Neural cell (in vitro differentiated cells): Measurements from ENCODE around the gene DTNBP1. TPM values are rescaled to one million over a fixed set of nuclear protein-coding genes. Genes with fewer than 3 reads are reported as not detected.

Experiments used
- H2AFZ ChIP-seq: fragments of 200-600, 300-800 bp; sonication (generic), shearing (Covaris generic); 2 replicates; pipeline ENCODE4 v1.6.0; 2014; ENCODE audit warnings: low read depth, mild to moderate bottlenecking, antibody characterized with exemption, low read length, moderate library complexity
- H3F3A ChIP-seq: fragments of 200-600 bp; shearing (Covaris generic); 2 replicates; pipeline ENCODE4 v1.6.1; 2016; ENCODE audit warnings: mild to moderate bottlenecking, moderate library complexity, mixed read lengths, antibody characterized with exemption, low read length; ENCODE audit not compliant: insufficient read depth, poor library complexity, severe bottlenecking
- H3K27ac ChIP-seq: fragments of 200-600, 300-800 bp; sonication (generic), shearing (Covaris generic); 2 replicates; pipeline ENCODE4 v1.5.1; 2014; ENCODE audit warnings: mild to moderate bottlenecking, low read length, moderate library complexity
- H3K27me3 ChIP-seq: fragments of 300-800, 200-600 bp; sonication (generic), shearing (Covaris generic); 2 replicates; pipeline ENCODE4 v1.6.0; 2014; ENCODE audit warnings: mild to moderate bottlenecking, low read depth, low read length, moderate library complexity; ENCODE audit not compliant: insufficient read depth
- H3K36me3 ChIP-seq: fragments of 300-800, 200-600 bp; sonication (generic), shearing (Covaris generic); 2 replicates; pipeline ENCODE4 v1.5.1; 2014; ENCODE audit warnings: mild to moderate bottlenecking, antibody characterized with exemption, low read length, moderate library complexity; ENCODE audit not compliant: insufficient read depth
- H3K4me2 ChIP-seq: fragments of 300-800, 200-600 bp; sonication (generic), shearing (Covaris generic); 2 replicates; pipeline ENCODE4 v1.6.0; 2014; ENCODE audit warnings: mild to moderate bottlenecking, low read length
- H3K4me3 ChIP-seq: fragments of 300-800, 200-600 bp; sonication (generic), shearing (Covaris generic); 2 replicates; pipeline ENCODE4 v1.5.1; 2014; ENCODE audit warnings: mild to moderate bottlenecking, low read length, moderate library complexity
- H3K79me2 ChIP-seq: fragments of 200-600 bp; shearing (Covaris generic); replicated peaks from 2 replicates; pipeline ENCODE4 v1.6.0; 2014; ENCODE audit warnings: mild to moderate bottlenecking, low read length, moderate library complexity; ENCODE audit not compliant: insufficient read depth
- H3K9ac ChIP-seq: fragments of 300-800, 200-600 bp; sonication (generic), shearing (Covaris generic); 2 replicates; pipeline ENCODE4 v1.6.1; 2016; ENCODE audit warnings: mild to moderate bottlenecking, low read length, mixed read lengths
- H3K9me2 ChIP-seq: fragments of 200-600 bp; shearing (Covaris generic); 2 replicates; pipeline ENCODE4 v1.6.1; 2016; ENCODE audit warnings: mild to moderate bottlenecking, low read length, mixed read lengths; ENCODE audit not compliant: insufficient read depth
- H3K9me3 ChIP-seq: fragments of 200-600, 300-800 bp; sonication (generic), shearing (Covaris generic); 2 replicates; pipeline ENCODE4 v1.6.1; 2016; ENCODE audit warnings: mild to moderate bottlenecking, mixed run types, low read length, moderate library complexity, mixed read lengths
- H4K20me1 ChIP-seq: fragments of 200-600 bp; shearing (Covaris generic); 2 replicates; pipeline ENCODE4 v1.6.1; 2016; ENCODE audit warnings: mild to moderate bottlenecking, mixed run types; ENCODE audit not compliant: insufficient read depth
- CTCF ChIP-seq: fragments of 450-650 bp; IDR thresholded peaks from 2 replicates; pipeline ENCODE4 v1.5.1; 2014; ENCODE audit warnings: antibody characterized with exemption, mild to moderate bottlenecking, moderate library complexity; ENCODE audit not compliant: poor library complexity, severe bottlenecking
- EP300 ChIP-seq: fragments of 450-650 bp; conservative IDR thresholded peaks from 2 replicates; pipeline ENCODE4 v1.6.1; 2014; ENCODE audit warnings: antibody characterized with exemption, mild to moderate bottlenecking, moderate library complexity; ENCODE audit not compliant: poor library complexity, severe bottlenecking
- EZH2 ChIP-seq: fragments of 200-600, 300-800 bp; shearing (Covaris generic), sonication (generic); IDR thresholded peaks from 2 replicates; pipeline ENCODE4 v1.6.1; 2014; ENCODE audit warnings: antibody characterized with exemption, low read length, borderline replicate concordance, mild to moderate bottlenecking; ENCODE audit not compliant: insufficient read depth, poor library complexity, severe bottlenecking
- MXI1 ChIP-seq: fragments of 450-650 bp; conservative IDR thresholded peaks from 2 replicates; pipeline ENCODE4 v1.6.1; 2014; ENCODE audit warnings: antibody characterized with exemption, mild to moderate bottlenecking; ENCODE audit not compliant: poor library complexity, severe bottlenecking
- POLR2AphosphoS5 ChIP-seq: IDR thresholded peaks from 2 replicates; pipeline ENCODE4 v1.6.1; 2012
- RAD21 ChIP-seq: fragments of 450-650 bp; conservative IDR thresholded peaks from 2 replicates; pipeline ENCODE4 v1.6.1; 2014; ENCODE audit warnings: antibody characterized with exemption, mild to moderate bottlenecking, moderate library complexity
- REST ChIP-seq: IDR thresholded peaks from 2 replicates; pipeline ENCODE4 v1.6.1; 2012; ENCODE audit warnings: borderline replicate concordance
- SMC3 ChIP-seq: fragments of 450-650 bp; conservative IDR thresholded peaks from 2 replicates; pipeline ENCODE4 v1.6.1; 2014; ENCODE audit warnings: antibody characterized with exemption, mild to moderate bottlenecking, moderate library complexity; ENCODE audit not compliant: poor library complexity
- TAF1 ChIP-seq: IDR thresholded peaks from 2 replicates; pipeline ENCODE4 v1.6.1; 2012; ENCODE audit warnings: low read depth
- polyA plus RNA-seq: library from polyadenylated mRNA; depleted of rRNA; stranded (reverse); fragments of >200 nt; gene quantifications from 2 replicates; pipeline ENCODE4 v1.2.3, GENCODE V29; 2014

DTNBP1 gene
- polyA plus RNA-seq, 1 donor from 2014 or later: 22.6 TPM

- Histone ChIP-seq H3K9me2 (no peaks in the 10 kb centered on the region), H3K4me2 (no peak overlapping the region), H3K36me3 (no peaks in the 10 kb centered on the region), H3K27ac (no peak overlapping the region), H3K79me2 (no peaks in the 10 kb centered on the region), H2AFZ (no peak overlapping the region), H3K9ac (no peak overlapping the region), H3K27me3 (no peaks in the 10 kb centered on the region), H3K4me3 (no peak overlapping the region), H4K20me1 (no peaks in the 10 kb centered on the region), H3F3A (no peaks in the 10 kb centered on the region), H3K9me3 (no peaks in the 10 kb centered on the region)
- TF ChIP-seq REST: no peak
- TF ChIP-seq MXI1: no peak
- no peak for TF ChIP-seq TAF1
- no peak for TF ChIP-seq EZH2
- TF ChIP-seq POLR2AphosphoS5: no peak
- TF ChIP-seq EP300: no peak
- no peak for TF ChIP-seq CTCF
- no peak for TF ChIP-seq SMC3
- TF ChIP-seq RAD21: no peak
These were observed 167.4 kb downstream of the DTNBP1 start for GRCh38 chr6:15495375-15495901.

- H3K9me3 ChIP-seq: no peaks in the 10 kb centered on the region
- H3K27ac ChIP-seq: no peak overlapping the region
- no peak overlapping the region for H2AFZ ChIP-seq
- no peaks in the 10 kb centered on the region for H4K20me1 ChIP-seq
- no peaks in the 10 kb centered on the region for H3K79me2 ChIP-seq
- no peaks in the 10 kb centered on the region for H3K9me2 ChIP-seq
- no peaks in the 10 kb centered on the region for H3K36me3 ChIP-seq
- no peaks in the 10 kb centered on the region for H3K27me3 ChIP-seq
- H3K4me2 ChIP-seq: no peak overlapping the region
- no peak overlapping the region for H3K9ac ChIP-seq
- TF ChIP-seq REST (no peak), EP300 (no peak), MXI1 (no peak), CTCF (no peak)
- no peak overlapping the region for H3K4me3 ChIP-seq
- no peaks in the 10 kb centered on the region for H3F3A ChIP-seq
These were observed 169.2 kb downstream of the DTNBP1 start for GRCh38 chr6:15493437-15494168.
